WTC11 (cell line): ENCODE data around the gene ALAS1.

ENCODE experiments used
- ATF2 ChIP-seq: sonication (generic); formaldehyde crosslinking; IDR thresholded peaks from 2 replicates; pipeline ENCODE4 v1.8.1; 2022; ENCODE audit warnings: low read depth, missing genetic modification reagents, borderline replicate concordance
- ATF3 ChIP-seq: sonication (generic); formaldehyde crosslinking; conservative IDR thresholded peaks from 2 replicates; pipeline ENCODE4 v1.8.1; 2022; ENCODE audit warnings: mild to moderate bottlenecking, missing genetic modification reagents
- CTCF ChIP-seq: fragments of 200-600 bp; IDR thresholded peaks from 2 replicates; pipeline ENCODE4 v1.8.0; 2022; ENCODE audit warnings: antibody characterized with exemption
- HMGXB4 ChIP-seq: sonication (generic); formaldehyde crosslinking; IDR thresholded peaks from 2 replicates; pipeline ENCODE4 v1.8.1; 2023; ENCODE audit warnings: mild to moderate bottlenecking, moderate library complexity, missing genetic modification reagents
- STAT6 ChIP-seq: sonication (generic); formaldehyde crosslinking; conservative IDR thresholded peaks from 2 replicates; pipeline ENCODE4 v1.8.1; 2023; ENCODE audit warnings: mild to moderate bottlenecking, low read depth, missing genetic modification reagents, moderate library complexity
- TP53 ChIP-seq: sonication (generic); formaldehyde crosslinking; IDR thresholded peaks from 2 replicates; pipeline ENCODE4 v1.8.1; 2023; ENCODE audit warnings: mild to moderate bottlenecking, missing genetic modification reagents
- USF2 ChIP-seq: sonication (generic); formaldehyde crosslinking; IDR thresholded peaks from 2 replicates; pipeline ENCODE4 v1.8.1; 2023; ENCODE audit warnings: mild to moderate bottlenecking, missing genetic modification reagents, moderate library complexity
- ZNF512 ChIP-seq: sonication (generic); formaldehyde crosslinking; IDR thresholded peaks from 2 replicates; pipeline ENCODE4 v1.8.1; 2022; ENCODE audit warnings: missing genetic modification reagents, borderline replicate concordance

- no peak for TF ChIP-seq USF2 (CRISPR knock-in tag)
- TF ChIP-seq CTCF = no peak
- TF ChIP-seq STAT6 (CRISPR knock-in tag) = no peak
- no peak for TF ChIP-seq ATF2
- no peak for TF ChIP-seq TP53 (CRISPR knock-in tag)
- no peak for TF ChIP-seq ATF3 (CRISPR knock-in tag)
- TF ChIP-seq ZNF512 = no peak
- TF ChIP-seq HMGXB4 (CRISPR knock-in tag) = no peak
Measured at GRCh38 chr3:52191663-52192062, 6.3 kb upstream of the ALAS1 start.
